ENCODE measurements around the gene MAPK9. TPM values are rescaled to one million over a fixed set of nuclear protein-coding genes. Genes with fewer than 3 reads are reported as not detected.

Gene MAPK9
- total RNA-seq, 6 experiments from 2014 or later: 14.4 to 18.6 (median 15.6) TPM

DNA sequence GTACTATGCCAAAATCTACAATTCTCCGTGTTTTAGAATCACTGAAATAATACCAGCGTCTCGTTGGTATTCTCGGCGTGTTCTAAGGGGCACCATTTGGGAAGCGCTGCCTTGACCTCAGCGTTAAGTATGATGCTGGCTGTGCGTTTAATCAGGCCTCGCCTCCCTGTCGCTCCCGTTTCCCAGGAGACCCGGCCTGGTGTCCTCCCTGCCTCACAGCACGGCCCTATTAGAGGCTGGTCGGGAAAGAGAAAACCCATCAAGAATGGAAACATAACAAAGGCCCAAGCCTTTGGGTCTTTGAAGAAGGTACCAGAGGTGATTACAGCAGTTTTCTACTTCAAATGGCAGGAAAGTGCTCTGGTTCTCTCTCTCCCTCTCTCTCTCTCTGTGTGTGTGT is 31.3 kb upstream of the MAPK9 start:
- intact Hi-C loops (cut with DNase I): loop anchor here in 1 of 2 donors (10.0 kb wide), 1 partner anchor 188 kb away; no protein-coding TSS in a partner anchor

DNA sequence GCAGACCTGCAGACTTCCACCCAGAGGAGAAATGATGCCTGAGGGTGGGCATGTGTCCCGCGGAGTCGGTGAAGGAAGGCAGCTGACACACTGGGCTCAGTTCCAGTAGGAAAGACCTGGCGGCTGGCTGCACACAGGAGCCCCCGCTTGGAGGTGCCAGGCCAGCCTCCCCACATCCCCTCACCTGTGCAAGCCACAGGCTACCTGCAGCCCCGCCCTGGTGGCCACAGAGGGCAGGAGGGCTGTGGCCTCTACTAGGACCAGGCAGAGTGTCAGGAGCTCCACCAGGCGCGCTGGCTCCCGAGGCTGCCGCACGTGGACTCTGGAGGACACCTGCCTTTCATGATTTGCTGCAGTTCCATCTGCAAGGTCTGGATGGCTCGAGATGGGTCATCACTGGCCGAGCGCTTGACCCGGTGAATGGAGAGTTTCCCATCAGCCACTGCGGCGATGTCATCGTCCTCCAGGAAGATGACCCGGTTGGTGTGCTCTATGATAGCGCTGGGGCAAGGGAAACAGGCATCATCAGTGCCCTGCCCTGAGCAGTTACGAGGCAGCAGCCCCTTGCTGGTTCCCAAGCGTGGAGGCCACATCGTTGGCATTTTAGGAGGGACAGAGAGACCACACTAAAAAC is 26.7 kb upstream of the MAPK9 start:
- H3K9me3 ChIP-seq: no peaks in the 10 kb centered on the region
- DNase-seq (no peak), ATAC-seq (no peak)
- no peak overlapping the region for H3K4me3 ChIP-seq
- 100% methylated on average over 1 of the region's 23 CpGs for WGBS (ENCODE audit: insufficient coverage, low coverage, low lambda C conversion rate, missing lambda C conversion rate)
- no peaks in the 10 kb centered on the region for H3K36me3 ChIP-seq
- H3K4me1 ChIP-seq: no peaks in the 10 kb centered on the region
- intact Hi-C loops (cut with DNase I): no loop called here
- TF ChIP-seq POLR2A (IDR thresholded peaks at IDR 0.05): no peak
- no peak for TF ChIP-seq CTCF (IDR thresholded peaks at IDR 0.05)
- no peaks in the 10 kb centered on the region for H3K27me3 ChIP-seq
- H3K27ac ChIP-seq: no peak overlapping the region

More for the DNA sequence above, 31.3 kb upstream of the MAPK9 start:
- ATAC-seq (no peak), DNase-seq (no peak)
- no peaks in the 10 kb centered on the region for H3K9me3 ChIP-seq
- H3K27ac ChIP-seq: no peak overlapping the region
- TF ChIP-seq POLR2A (IDR thresholded peaks at IDR 0.05) (no peak), CTCF (IDR thresholded peaks at IDR 0.05) (no peak)
- no peak overlapping the region for H3K4me3 ChIP-seq
- 87% methylated on average over 9 of the region's 14 CpGs for WGBS (ENCODE audit: insufficient coverage, low coverage, low lambda C conversion rate, missing lambda C conversion rate)
- H3K27me3 ChIP-seq: no peaks in the 10 kb centered on the region
- no peaks in the 10 kb centered on the region for H3K36me3 ChIP-seq
- no peaks in the 10 kb centered on the region for H3K4me1 ChIP-seq

DNA sequence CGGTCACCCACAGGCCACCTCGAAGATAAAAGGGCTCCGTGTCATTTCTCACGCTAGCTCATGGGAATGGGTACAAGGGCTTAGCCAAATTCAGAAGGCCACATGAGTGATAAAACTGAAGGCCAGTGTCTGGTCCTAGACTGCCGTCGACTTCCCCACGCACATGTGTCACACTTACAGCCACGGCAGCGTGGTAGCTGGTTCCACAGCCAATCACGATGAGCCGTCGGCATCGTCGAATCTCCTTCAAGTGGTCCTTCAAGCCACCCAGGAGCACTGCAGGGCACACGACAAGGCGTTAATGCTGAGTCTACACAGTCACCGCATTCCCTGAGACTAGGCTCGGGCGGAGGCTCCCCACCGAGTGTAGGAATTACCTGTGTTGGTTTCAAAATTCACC is 24.7 kb upstream of the MAPK9 start:
- WGBS (ENCODE audit: insufficient coverage, low coverage, low lambda C conversion rate, missing lambda C conversion rate): 100% methylated on average over 3 of the region's 20 CpGs
- ATAC-seq (no peak), DNase-seq (no peak)
- H3K27ac ChIP-seq: no peak overlapping the region
- H3K4me3 ChIP-seq: no peak overlapping the region
- H3K9me3 ChIP-seq: no peaks in the 10 kb centered on the region
- H3K36me3 ChIP-seq: no peaks in the 10 kb centered on the region
- intact Hi-C loops (cut with DNase I): no loop called here
- TF ChIP-seq POLR2A (IDR thresholded peaks at IDR 0.05) (no peak), CTCF (IDR thresholded peaks at IDR 0.05) (no peak)
- no peaks in the 10 kb centered on the region for H3K4me1 ChIP-seq
- no peaks in the 10 kb centered on the region for H3K27me3 ChIP-seq

DNA sequence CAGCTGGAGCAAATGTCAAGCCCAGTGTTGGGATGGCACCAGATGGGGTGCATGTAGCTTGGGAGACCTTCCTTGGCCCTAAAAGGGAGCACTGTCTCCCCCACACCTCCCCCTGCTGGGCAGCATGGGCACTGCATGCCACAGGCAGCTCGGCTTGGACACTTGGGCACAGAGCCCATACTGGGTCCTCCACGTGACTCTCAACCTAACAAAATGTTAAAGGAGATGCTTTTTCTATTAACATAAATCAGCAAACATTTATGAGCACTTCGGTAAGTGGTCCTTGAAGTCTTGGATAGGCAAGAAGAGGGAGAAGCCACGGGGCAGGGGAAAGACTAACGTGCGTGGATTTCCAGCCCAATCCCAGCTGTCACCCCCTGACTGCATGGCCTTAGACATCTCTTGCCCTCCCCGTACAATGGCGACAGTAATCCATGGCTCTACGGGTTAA is 23.9 kb upstream of the MAPK9 start:
- Histone ChIP-seq H3K9me3 (no peaks in the 10 kb centered on the region), H3K4me1 (no peaks in the 10 kb centered on the region), H3K27me3 (no peaks in the 10 kb centered on the region), H3K4me3 (no peak overlapping the region), H3K27ac (no peak overlapping the region), H3K36me3 (no peaks in the 10 kb centered on the region)
- peak; percentile 69 to 76 (median 74) for DNase-seq
- intact Hi-C loops (cut with DNase I): no loop called here
- ATAC-seq: peak; percentile 82 to 84 (median 84)
- TF ChIP-seq CTCF (IDR thresholded peaks at IDR 0.05) (peak; percentile 74 to 96 (median 90)), POLR2A (IDR thresholded peaks at IDR 0.05) (no peak)
- WGBS (ENCODE audit: insufficient coverage, low coverage, low lambda C conversion rate, missing lambda C conversion rate): 30% methylated on average over 5 of the region's 9 CpGs

Data from right lobe of liver (tissue), 6 donors.